M059J (cell line): Measurements from ENCODE around the gene MAN2A2. TPM values are rescaled to one million over a fixed set of nuclear protein-coding genes. Genes with fewer than 3 reads are reported as not detected.
"Not testable (repeated sequence)": the region's sequence is repeated elsewhere in the genome, so short reads cannot be mapped to it uniquely, and the experiment has no call there.

Experiments
- DNase-seq: peaks from one replicate; pipeline ENCODE4 v3.0.0-alpha.2; 2012; ENCODE audit warnings: low read depth
- total RNA-seq: library from RNA; depleted of rRNA; stranded (reverse); fragments of >200 nt; shearing (Covaris generic); gene quantifications from 2 replicates; pipeline ENCODE4 v1.2.3, GENCODE V29; 2014

MAN2A2 gene
- total RNA-seq, 1 experiment from 2014 or later = 9.6 TPM

DNA sequence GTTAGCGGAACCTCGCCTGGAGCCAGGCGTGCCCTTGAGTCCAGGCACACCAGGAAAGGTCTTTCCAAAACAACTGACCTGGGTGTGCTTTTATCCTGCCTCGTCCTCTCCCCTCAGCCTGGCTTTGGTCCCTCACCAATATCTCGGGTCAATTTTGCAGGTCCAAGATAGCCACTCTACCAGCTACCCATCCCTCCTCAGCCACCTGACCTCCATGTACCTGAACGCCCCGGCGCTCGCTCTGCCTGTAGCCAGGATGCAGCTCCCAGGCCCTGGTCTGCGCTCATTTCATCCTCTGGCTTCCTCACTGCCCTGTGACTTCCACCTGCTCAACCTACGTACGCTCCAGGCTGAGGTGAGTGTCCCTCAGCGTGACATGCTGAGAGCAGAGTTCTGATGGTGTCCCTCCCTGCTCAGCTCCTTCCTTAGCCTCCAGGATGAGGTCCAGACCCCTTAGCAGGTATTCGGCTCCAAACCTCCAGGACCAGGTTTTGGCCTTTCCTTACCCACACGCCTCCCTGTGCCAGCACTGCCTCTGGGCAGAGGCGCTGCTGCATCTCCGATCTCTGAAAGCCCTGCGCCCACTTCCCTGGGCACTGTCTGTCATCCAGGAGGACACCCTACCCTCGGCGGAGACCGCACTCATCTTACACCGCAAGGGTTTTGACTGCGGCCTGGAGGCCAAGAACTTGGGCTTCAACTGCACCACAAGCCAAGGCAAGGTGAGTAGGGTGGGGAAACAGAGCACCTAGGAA lies 15.1 kb downstream of the MAN2A2 start:
- no peak for DNase-seq

DNA sequence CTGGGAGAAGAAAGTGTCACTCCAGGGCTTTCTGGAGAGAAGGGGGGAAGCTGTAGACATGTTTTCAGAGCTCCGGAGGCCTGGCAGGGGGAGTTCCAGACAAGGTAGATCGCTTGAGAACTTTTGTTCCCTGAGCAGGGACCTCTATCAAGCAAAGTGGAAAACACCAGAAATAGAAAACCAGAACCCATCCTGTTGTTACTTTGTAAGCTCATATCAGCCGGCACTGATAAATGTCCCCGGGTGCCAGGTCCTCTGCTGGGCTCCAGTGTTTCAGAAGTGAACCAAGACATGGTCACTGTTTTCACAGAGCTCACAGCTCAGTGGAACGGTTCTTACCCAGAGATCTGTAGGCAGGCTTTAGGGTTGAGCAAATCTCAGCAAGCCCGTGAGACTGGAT lies 15.7 kb downstream of the MAN2A2 start:
- no peak for DNase-seq

DNA sequence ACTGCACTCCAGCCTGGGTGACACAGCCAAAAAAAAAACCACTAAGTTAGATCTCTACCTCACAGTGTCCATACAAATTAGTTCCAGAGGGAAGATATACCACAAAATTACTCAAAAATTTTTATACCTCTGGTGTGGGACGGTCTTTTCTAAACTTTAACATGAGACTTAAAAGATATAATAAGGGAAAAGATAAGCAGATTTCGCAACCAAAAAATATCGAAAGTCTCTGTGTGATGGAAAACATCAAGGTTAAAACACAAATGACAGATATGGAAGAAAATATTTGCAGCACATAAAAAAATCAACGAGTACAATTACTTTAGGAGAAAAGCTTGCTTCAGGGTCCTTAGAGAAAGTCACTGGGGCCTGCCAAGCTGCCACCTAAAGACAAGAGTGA lies 18.8 kb downstream of the MAN2A2 start:
- DNase-seq = no peak

DNA sequence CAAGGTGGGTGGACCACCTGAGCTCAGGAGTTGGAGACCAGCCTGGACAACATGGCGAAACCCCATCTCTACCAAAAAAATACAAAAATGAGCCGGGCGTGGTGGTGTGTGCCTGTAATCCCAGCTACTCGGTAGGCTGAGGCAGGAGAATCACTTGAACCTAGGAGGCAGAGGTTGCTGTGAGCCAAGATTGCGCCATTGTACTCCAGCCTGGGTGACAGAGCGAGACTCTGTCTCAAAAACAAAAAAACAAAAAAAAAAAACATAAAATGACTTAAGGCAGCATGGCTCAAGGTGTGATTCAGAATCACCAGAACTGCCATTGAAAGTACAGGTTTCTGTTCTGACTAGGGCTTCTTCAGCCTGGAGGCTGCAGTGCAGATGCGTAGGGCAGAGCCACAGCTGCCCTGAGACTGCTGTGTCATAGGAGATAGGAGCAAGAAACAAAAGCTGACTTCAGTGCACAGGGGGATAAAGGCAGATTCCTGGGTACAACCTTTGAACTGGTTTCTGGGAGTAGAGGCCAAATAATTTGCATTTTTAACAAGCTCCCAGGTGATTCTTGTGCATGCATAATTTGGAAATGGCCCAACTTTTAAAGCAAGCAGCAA lies 19.7 kb downstream of the MAN2A2 start:
- not testable (repeated sequence) for DNase-seq

DNA sequence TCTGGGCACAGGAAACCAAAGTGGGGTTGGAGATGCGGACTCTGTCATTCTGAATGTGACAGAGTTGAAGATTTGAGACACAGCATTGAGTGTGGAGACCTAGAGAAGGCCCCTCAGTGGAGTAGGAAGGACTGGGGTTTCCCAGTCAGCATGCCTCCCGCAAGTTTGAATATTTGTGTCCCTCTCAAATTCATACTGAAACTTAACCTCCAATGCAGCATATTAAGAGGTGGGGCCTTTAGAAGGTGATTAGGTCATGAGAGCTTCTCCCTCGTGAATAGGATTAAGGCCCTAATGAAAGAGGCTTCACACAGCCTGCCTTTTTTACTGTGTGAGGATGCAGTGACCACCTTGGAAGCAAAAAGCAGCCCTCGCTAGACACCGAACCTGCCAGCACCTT lies 21.3 kb downstream of the MAN2A2 start:
- no peak for DNase-seq

DNA sequence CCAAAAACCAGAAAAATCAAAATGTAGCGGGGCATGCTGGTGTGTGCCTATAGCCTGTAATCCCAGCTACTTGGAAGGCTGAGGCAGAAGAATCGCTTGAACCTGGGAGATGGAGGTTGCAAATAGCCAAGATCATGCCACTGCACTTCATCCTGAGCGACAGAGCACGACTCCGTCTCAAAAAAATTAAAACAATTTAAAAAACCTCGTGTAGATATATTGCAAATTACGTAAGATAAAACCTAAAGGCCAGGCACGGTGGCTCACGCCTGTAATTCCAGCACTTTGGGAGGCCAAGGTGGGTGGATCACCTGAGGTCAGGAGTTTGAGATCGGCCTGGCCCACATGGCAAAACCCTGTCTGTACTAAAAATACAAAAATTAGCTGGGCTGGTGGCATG lies 23.7 kb downstream of the MAN2A2 start:
- DNase-seq = not testable (repeated sequence)

DNA sequence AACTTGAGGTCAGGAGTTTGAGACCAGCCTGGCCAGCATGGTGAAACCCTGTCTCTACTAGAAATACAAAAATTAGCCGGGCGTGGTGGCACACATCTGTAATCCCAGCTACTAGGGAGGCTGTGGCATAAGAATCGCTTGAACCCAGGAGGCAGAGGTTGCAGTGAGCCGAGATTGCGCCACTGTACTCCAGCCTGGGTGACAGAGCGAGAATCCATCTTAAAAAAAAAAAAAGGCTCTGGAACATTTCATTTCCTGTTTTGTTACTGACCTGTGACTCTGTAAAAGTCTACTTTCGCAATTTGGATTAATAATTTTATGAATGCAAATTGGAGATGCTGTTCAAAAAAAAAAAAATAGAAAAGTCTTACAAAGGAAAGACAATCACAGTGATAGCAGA lies 25.0 kb downstream of the MAN2A2 start:
- DNase-seq = not testable (repeated sequence)

DNA sequence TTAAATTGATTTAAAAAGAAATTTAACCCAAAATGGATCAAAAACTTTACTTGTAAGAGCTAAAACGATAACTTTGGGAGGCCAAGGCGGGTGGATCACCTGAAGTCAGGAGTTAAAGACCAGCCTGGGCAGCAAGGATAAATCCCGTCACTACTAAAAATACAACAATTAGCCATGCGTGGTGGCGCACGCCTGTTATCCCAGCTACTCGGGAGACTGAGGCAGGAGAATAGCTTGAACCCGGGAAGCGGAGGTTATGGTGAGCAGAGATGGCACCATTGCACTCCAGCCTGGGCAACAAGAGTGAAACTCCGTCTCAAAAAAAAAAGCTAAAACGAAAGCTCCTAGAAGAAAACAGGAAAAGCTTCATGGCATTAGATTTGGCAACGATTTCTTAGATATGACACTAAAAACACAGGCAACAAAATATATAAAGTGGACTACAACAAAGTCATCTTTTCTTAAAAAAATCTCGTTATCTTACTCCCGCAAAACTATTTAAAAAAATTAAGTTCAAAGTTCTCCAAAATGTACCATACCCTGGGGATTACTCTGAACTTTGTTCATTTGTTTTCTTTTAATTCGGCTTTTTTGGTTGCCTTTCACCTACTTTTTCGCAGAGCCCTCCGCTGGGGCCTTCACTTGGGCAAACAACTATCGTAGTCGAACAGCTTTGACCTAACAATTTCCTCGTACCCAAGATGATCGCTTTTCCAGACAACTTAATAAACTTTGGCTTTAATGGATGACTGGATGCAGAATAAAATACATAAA lies 26.3 kb downstream of the MAN2A2 start:
- DNase-seq = no peak

DNA sequence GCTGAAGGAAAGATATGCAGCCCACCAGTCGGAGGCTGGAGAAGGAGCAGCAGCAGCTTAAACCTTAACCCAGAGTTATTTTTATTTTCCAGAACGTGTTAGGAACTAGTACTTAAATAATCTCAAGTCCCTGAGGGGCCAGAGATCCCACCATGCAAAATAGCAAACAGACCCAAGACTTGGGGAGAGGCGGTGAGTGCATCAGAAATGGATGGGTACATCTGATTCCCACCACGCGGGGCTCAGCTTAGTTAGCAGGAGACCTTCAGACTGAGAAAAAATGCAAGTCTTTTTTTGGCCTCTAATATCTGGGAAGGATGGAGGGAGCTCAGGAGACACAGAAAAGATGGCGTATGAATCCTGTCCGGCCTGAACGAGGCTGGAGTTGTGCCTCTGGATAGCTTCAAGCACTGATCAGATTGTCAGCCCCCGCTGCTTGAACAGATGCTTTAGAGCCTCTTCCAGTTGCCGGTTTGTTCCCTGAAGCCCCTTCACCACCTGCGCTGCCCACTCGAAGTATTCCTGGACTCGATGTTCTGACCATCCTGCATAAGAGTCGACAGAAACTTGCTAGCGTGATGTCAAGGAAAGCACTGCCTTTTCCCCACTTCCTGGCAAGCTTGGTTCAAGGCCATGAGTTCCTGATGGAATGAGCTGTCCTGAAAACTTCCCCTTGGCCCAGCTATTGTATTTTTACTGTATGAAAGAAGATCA lies 27.9 kb downstream of the MAN2A2 start:
- peak; percentile 27 for DNase-seq

DNA sequence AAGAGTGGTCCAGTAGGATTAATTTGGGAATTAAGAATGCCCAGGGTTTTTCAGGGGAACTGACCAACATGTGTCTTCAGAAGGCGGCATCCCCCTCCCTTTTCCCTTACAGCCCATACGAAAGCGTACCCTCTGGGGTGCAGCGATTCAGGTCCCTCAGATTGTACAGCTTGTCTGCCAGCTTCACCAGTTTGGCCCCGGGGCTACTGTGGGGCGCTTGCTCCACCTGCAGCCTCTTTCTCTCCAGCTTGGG lies 28.4 kb downstream of the MAN2A2 start:
- no peak for DNase-seq

DNA sequence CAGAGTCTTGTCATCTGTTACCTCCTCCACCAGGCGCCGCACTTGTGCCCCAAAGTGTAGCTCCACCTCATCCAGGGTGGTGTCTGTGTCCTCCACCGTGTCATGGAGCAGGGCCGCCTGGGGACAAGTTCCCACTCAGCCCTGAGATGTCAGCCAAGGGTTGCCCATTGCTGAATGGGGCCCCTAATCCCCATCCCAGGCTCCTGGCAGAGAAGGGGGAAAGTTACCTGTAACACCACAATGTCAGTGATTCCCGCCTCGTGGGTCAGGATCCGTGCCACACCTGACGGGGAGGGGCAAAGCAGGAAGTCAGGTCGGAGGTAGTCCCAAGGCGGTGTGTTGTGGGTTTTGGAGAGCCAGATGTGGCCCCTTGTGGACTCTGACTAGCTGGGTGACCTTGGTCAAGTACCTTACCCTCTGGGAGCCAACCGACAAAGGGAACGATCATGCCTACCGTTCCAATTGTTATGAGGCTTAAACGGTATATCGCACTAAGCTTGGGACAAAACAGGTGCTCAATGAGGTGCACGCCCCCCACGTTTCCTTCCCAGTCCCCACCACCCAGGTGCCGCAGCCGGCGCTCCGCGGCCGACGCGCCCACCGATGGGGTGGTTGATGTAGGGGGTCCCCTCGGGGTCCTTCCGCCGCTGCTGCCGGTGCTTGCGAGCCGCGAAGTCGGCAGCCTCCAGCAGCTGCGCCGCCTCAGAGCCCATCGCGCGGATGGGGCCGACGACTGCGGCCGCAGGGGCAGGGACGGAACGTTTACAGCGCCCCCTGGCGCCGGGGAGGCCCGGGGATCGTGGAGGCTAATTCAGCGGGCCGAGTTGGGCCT lies 28.9 kb downstream of the MAN2A2 start, which contains the start of gene HDDC3:
TSS of gene HDDC3 (minus strand) at position 722 of the 832 bp plus-strand sequence. CDS start at position 713, 9 bp downstream.
- peak; percentile 87 for DNase-seq

DNA sequence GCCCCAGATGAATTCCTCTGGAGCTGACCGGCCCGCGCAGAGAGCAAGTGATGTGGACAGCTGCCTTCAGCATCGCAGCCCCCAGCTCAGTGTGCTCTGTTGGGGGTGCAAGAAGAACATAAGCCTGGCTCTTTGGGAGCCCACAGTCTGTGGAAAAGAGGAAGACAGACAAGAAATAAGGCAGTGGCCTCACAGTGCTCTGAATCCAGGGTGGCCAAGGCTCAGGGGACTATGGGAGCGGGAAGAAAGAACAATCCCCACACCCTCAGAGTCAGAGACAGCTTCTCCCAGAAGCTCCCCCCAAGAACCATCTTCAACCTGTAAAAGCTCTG lies 29.5 kb downstream of the MAN2A2 start:
- DNase-seq = no peak

DNA sequence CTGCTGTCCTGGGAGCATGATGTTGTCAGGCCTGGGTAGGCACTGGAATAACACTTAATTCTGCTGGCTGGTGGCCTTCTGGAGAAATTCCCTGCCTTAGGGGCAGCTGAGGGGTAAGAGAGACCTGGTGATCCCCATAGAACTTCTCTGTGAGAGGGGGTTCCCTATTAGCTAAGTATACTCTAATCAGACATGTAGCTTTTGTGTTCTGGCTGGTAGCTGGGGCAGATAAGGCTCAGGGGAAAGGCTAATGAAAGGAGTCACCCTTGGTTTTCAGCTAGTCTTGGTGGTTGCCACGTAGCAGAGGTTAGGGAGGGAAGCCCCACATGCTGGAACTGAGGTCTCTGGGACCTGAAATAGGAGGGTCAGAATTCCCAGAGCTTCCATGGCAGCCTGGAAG lies 30.2 kb downstream of the MAN2A2 start:
- no peak for DNase-seq

DNA sequence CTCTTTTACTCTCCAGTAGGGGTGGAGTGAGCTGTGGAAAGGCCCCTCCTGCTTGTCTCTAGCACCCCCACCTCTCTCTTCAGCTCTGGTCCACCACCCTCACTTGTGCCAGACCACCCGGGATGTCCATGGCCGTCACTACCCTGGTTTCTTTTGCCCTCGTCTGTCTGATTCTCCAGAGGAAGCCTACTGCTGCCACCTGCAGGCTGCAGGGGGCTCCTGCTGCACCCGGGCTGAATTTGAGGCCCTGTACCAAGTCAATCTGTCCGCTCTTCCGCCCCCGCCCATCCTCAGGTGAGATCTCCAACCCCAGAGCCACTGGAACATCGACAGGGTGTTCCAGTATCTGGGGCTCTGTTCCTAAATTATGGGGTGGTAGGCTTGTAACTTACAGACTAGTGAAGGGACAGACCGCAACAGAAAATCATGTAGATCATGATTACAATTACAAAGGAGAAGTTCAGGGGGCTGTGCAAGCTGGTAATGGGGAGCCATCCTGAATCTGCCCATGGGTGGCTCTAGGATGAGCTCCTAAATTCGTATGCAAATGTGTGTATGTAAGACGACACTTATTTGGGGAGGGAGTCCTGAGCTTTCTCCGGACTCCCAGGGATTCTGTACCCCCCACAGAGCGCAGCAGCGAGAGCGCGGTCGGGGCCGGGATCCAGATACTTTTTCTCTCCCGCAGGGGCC lies 31.3 kb downstream of the MAN2A2 start:
- peak; percentile 80 for DNase-seq

DNA sequence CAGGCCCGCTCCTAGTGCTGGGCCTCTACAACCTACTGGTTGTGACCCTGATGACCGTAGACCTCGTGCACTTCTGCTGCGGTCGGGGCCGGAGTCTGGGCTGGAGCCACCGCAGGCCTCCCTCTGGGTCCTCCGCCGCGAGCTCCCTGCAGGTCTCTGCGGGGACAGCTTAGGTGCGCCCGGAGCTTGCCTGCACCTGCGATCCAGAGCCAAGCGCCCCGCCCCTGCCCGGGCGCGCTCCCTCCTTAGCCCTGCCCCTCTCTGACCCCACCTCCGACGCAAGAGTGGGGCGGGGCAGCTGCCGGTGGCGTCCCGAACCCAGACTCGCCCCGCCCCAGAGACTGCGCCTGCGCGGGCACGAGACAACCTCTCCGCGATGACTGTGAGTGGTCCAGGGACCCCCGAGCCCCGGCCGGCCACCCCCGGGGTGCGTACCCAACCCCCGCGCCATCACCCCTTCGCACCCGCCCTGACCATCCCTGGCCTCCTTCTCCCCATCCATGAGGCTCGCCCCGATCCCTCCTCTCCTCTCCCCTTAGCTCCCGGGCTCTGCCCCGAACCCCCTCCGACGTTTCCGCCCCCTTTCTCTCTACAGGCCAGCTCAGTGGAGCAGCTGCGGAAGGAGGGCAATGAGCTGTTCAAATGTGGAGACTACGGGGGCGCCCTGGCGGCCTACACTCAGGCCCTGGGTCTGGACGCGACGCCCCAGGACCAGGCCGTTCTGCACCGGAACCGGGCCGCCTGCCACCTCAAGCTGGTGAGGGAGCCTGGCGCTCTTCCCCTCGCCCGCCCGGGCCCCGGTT lies 32.0 kb downstream of the MAN2A2 start, which contains the start of gene UNC45A:
TSS of gene UNC45A (plus strand) at position 337 of the 803 bp plus-strand sequence. CDS start at position 377, 40 bp downstream.
- peak; percentile 82 for DNase-seq

DNA sequence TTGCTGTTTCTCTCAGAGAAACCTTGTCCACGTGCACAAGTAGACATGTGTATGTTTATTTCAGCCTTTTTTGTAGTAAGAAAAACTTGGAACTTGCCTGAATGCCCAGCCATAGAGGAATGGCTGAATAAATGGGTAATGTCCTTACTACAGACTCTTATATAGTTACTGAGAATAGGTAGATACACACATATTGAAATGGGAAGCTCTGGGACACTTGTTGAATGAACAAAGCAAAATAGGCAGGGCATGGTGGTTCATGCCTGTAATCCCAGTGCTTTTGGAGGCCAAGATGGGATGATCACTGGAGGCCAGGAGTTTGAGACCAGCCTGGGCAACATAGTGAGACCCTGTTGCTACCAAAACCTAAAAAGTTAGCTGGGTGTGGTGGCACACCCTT lies 33.7 kb downstream of the MAN2A2 start:
- no peak for DNase-seq

DNA sequence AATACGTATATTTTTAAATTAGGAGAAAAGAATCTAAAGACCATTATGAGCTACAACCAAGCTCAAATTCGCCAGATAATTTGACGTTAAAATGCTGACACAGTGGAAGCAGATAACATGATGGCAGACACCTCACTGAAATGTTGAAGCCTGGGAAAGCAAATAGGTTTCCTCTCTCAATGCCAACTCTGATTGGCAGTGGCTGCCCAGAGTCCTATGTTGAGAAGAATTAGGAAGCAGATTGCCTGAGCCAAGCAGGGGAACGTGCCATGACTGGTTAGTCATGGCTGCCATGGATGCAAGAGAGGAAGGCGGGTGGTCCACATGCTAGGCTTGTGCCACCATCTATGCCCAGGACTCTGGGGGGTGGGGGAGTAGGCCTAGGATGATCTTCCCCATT lies 35.2 kb downstream of the MAN2A2 start:
- no peak for DNase-seq

DNA sequence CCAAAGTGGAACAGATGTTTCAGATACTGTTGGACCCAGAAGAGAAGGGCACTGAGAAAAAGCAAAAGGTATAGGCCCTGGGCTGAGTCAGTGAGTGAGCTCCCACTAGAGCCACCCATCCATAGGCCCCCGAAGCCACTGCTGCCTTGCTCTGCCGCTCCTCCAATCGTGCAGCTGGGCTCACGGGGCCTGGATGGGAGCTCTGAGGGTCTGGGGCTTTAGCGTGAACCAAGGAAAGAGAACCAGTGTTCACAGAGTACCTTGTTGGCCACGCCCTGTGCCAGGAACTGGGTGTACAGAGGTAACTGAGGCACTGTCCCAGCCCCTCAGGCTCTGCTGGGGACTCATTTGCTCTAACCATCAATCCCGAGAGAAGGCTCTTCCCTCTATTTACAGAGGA lies 36.7 kb downstream of the MAN2A2 start:
- no peak for DNase-seq

DNA sequence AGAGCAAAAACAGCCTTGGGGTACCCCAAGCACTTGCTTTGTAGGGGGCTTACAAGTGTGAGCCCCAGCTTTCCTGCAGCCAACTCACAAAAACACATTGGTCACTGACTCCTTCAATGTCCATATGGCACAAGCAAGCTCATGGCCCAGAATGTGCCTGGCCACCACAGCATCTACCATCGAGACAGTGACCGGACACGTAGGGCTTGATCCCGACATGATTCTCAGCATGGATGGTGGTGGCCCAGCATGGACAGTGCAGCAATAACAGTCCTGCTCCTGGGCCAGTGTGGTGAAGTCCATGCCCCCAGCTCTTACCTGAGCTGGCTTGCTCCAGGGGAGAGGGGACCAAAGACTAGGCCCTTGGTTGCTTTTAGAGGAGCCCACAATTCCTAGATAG lies 37.9 kb downstream of the MAN2A2 start:
- DNase-seq = no peak
